Effector memory CD4-positive, alpha-beta T cell (primary cell): ENCODE data around the gene TBX10.
"Not testable (repeated sequence)": the region's sequence is repeated elsewhere in the genome, so short reads cannot be mapped to it uniquely, and the experiment has no call there.

Source experiments
- DNase-seq, 3 donors: peaks; one replicate each; pipeline ENCODE4 v3.0.0-alpha.2; 2020
- H3K27ac ChIP-seq: 2 replicates; pipeline ENCODE4 v1.7.0; 2013; ENCODE audit warnings: mild to moderate bottlenecking, low read length, moderate library complexity; ENCODE audit not compliant: insufficient read depth, poor library complexity, severe bottlenecking
- H3K27me3 ChIP-seq: replicated peaks from 2 replicates; pipeline ENCODE4 v1.7.0; 2013; ENCODE audit warnings: mild to moderate bottlenecking, low read length; ENCODE audit not compliant: insufficient read depth, control insufficient read depth, poor library complexity, severe bottlenecking
- H3K36me3 ChIP-seq: 2 replicates; pipeline ENCODE4 v1.7.0; 2013; ENCODE audit warnings: mild to moderate bottlenecking, low read length, moderate library complexity; ENCODE audit not compliant: control insufficient read depth, insufficient read depth
- H3K4me1 ChIP-seq: 2 replicates; pipeline ENCODE4 v1.7.0; 2013; ENCODE audit warnings: low read length, mild to moderate bottlenecking; ENCODE audit not compliant: control insufficient read depth, insufficient read depth, poor library complexity, severe bottlenecking
- H3K4me3 ChIP-seq: 2 replicates; pipeline ENCODE4 v1.7.0; 2013; ENCODE audit warnings: low read length, low read depth, mild to moderate bottlenecking; ENCODE audit not compliant: insufficient read depth, poor library complexity, severe bottlenecking
- H3K9me3 ChIP-seq: 2 replicates; pipeline ENCODE4 v1.7.0; 2013; ENCODE audit warnings: mild to moderate bottlenecking, low read length, moderate library complexity; ENCODE audit not compliant: control insufficient read depth
- total RNA-seq, 3 donors: gene quantifications; one replicate each; lab custom pipeline; 2026; lab: John Stamatoyannopoulos, UW

TBX10 gene
- total RNA-seq: 0 reads per million in 3 donors

DNA sequence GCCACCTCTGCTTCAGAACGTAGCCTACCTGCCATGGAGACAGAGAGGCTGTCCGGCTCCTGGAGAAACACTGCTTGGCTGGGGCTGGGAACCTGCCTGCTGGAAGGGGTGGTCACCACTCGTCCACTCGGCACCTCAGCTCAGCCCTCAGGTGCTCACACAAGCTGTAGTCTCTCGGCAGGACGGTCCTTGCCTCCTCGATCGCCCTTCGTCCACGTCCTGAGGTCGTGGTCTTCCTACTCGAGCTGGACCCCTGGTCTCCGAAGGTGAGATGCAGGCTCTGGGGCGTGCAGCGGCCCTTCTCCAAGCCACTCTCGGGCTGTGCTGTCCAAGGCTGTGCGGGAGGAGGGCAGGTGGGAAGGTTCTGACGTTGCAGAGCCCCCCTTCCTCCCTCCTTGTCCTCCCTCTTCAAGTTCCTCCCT lies at the start of gene TBX10:
TSS of gene TBX10 (minus strand) at position 326 of the 422 bp plus-strand sequence. CDS start at position 35, 291 bp downstream.
- Histone ChIP-seq H3K27ac (no peak within 1 kb of the TSS), H3K27me3 (no peaks in the 10 kb centered on the region), H3K36me3 (no peaks in the 10 kb centered on the region), H3K4me1 (no peaks in the 10 kb centered on the region), H3K4me3 (no peak within 1 kb of the TSS), H3K9me3 (no peaks in the 10 kb centered on the region)
- DNase-seq: no peak

GRCh38 chr11:67689178-67689577 lies 49.6 kb upstream of the TBX10 start:
- Histone ChIP-seq H3K27me3 (no peaks in the 10 kb centered on the region), H3K4me1 (no peaks in the 10 kb centered on the region), H3K27ac (no peak overlapping the region), H3K36me3 (no peaks in the 10 kb centered on the region), H3K9me3 (no peaks in the 10 kb centered on the region), H3K4me3 (no peak overlapping the region)
- DNase-seq: no peak

GRCh38 chr11:67687986-67688385 lies 48.4 kb upstream of the TBX10 start:
- H3K4me3 ChIP-seq: no peak overlapping the region
- H3K9me3 ChIP-seq: no peaks in the 10 kb centered on the region
- H3K27me3 ChIP-seq: no peaks in the 10 kb centered on the region

DNA sequence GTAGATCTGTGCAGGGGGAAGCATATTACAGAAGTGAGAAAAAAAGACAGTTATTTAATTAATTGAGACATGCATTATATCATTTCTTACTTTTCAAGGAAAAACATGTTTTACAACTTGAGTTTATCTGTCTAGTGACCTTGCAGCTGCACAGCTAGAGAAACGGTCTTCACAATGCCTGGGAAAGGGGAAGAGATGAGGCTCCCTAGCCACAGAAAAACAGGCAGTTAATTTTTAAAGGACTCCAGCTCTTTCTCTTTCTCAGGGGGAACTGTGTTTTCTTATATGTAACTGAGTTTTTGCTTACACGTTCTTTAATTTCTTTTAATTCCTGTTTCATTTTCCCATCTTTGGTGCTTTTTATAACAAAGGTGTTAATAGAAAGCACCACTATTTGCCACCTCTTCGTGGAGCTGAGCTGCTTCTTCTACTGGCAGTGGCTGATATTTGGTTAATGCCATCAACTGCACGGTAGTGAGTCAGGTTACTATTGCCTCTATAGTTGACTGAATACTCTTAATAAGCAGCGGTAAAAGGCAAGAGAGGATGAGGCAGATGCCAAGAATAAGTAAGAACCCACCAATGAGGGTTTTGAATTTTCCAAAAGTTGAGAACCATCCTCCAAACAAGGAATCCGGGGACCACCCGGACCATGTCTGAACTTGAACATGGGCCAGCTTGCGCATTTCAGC lies 46.2 kb upstream of the TBX10 start:
- not testable (repeated sequence) for H3K27ac ChIP-seq, H3K4me1 ChIP-seq, H3K9me3 ChIP-seq, DNase-seq, H3K4me3 ChIP-seq, H3K36me3 ChIP-seq, H3K27me3 ChIP-seq

More at GRCh38 chr11:67687986-67688385, 48.4 kb upstream of the TBX10 start:
- no peaks in the 10 kb centered on the region for H3K36me3 ChIP-seq
- no peak for DNase-seq
- H3K4me1 ChIP-seq: no peaks in the 10 kb centered on the region
- no peak overlapping the region for H3K27ac ChIP-seq

DNA sequence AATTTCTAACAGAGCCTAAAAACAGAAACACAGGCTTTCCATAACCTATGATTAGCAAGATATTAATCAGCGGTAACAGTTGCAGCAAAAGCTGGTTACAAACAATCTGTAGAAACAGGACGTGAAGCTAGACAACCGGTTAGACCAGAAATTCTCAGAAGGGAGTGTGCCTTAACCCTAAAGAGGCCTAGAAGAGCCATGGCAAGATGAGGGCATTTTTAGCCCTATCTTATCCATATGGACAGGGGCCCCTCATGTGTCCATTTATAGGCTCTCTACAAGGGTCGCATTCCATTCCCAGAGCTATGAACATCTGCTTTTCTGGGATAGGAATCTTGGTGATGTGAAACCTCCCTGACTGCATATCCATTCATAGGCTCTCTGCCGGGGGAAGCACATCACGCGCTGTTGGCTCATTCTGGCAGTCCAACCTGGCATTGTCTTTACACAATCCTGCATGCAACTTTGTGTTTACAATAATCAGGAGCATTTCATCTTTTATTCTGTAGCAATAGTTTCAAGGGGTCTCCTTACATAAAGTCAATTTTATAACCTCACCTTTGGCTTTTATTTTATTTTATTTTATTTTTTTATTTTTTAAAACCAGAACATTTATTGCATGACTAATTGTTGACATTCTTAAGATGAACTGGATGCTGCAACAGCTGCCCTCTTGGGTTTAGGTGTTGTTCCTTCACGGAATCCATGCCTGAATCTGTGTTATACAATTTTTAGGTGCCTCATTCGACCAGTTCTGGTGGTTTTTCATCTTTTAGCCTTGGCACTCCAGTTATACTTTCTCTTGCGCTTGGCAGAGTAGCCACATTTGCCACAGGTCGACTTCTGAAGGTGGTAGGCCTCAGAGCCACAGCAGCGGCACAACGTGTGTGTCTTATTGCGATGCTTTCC lies 42.8 kb upstream of the TBX10 start:
- H3K4me3 ChIP-seq, H3K36me3 ChIP-seq, H3K27me3 ChIP-seq, H3K9me3 ChIP-seq, H3K27ac ChIP-seq, H3K4me1 ChIP-seq, DNase-seq: not testable (repeated sequence)

- Histone ChIP-seq H3K36me3 (no peaks in the 10 kb centered on the region), H3K27ac (no peak overlapping the region), H3K4me1 (no peaks in the 10 kb centered on the region), H3K4me3 (no peak overlapping the region), H3K27me3 (no peaks in the 10 kb centered on the region), H3K9me3 (no peaks in the 10 kb centered on the region)
- no peak for DNase-seq
Measured at GRCh38 chr11:67680696-67681470, 41.3 kb upstream of the TBX10 start.

DNA sequence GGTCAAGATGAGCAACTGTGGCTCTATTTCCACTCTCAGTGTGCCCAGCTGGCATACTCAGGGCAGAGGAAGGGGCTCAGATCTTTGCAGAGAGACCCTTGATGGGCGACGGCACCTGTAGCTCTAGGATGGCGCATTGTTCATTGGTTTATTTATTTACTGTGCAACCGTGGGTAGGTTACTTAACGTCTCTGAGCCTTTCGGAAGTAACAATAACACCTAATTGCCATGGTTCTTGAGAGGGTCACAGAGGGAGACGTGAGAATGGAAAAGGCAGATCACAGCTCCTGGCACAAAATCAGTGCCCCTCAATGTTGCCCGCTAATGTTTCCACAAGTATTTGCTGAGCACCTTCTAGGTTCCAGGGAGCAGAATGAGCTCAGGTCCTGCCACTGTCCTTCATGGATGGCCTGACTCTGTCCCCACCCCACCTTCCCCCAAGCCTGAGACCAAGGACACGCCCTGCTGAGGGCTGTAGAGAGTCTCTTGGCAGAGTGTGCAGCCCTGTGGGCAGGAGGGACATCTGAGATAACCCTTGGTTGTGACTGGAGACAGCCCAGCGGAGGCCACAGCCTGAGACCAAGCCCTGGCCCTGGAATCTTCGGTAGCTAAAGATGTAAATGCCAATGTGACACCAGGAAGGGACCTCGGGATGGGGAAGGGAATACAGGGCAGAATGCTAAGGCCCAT lies 35.6 kb upstream of the TBX10 start:
- no peak for DNase-seq
- no peak overlapping the region for H3K27ac ChIP-seq
- H3K36me3 ChIP-seq: no peaks in the 10 kb centered on the region
- no peaks in the 10 kb centered on the region for H3K4me1 ChIP-seq
- no peaks in the 10 kb centered on the region for H3K27me3 ChIP-seq
- no peaks in the 10 kb centered on the region for H3K9me3 ChIP-seq
- no peak overlapping the region for H3K4me3 ChIP-seq

- no peaks in the 10 kb centered on the region for H3K4me1 ChIP-seq
Measured at GRCh38 chr11:67674442-67674871, 34.9 kb upstream of the TBX10 start, which contains the start of gene ALDH3B2. Gene ALDH3B2, minus strand, starts transcription at chr11:67674623. Its CDS starts 7,688 bp downstream, at chr11:67666935.

GRCh38 chr11:67673902-67674301 lies 34.3 kb upstream of the TBX10 start:
- H3K4me3 ChIP-seq: no peak overlapping the region
- no peaks in the 10 kb centered on the region for H3K27me3 ChIP-seq
- no peak for DNase-seq
- no peaks in the 10 kb centered on the region for H3K36me3 ChIP-seq
- H3K27ac ChIP-seq: no peak overlapping the region
- no peaks in the 10 kb centered on the region for H3K9me3 ChIP-seq
- no peaks in the 10 kb centered on the region for H3K4me1 ChIP-seq

More at GRCh38 chr11:67674442-67674871, 34.9 kb upstream of the TBX10 start, which contains the start of gene ALDH3B2:
- Histone ChIP-seq H3K9me3 (no peaks in the 10 kb centered on the region), H3K27ac (no peak within 1 kb of the TSS), H3K27me3 (no peaks in the 10 kb centered on the region), H3K4me3 (no peak within 1 kb of the TSS), H3K36me3 (no peaks in the 10 kb centered on the region)
- no peak for DNase-seq
